Karpas-422 (cell line): ENCODE data around the gene ASB5. TPM values are rescaled to one million over a fixed set of nuclear protein-coding genes. Genes with fewer than 3 reads are reported as not detected.
"Not testable (repeated sequence)": the region's sequence is repeated elsewhere in the genome, so short reads cannot be mapped to it uniquely, and the experiment has no call there.

ENCODE experiments used
- DNase-seq: peaks from one replicate; pipeline ENCODE4 v3.0.0-alpha.2; 2015
- H2AFZ ChIP-seq: fragments of 200-600 bp; sonication (generic); 2 replicates; pipeline ENCODE4 v1.6.1; 2014; ENCODE audit warnings: antibody characterized with exemption, low read length, mixed read lengths
- H3K27ac ChIP-seq: fragments of 200-600 bp; sonication (generic); 2 replicates; pipeline ENCODE4 v1.5.1; 2014; ENCODE audit warnings: mild to moderate bottlenecking, low read length, moderate library complexity
- H3K27me3 ChIP-seq: fragments of 200-600 bp; sonication (generic); 2 replicates; pipeline ENCODE4 v1.6.1; 2014; ENCODE audit warnings: low read length, mixed read lengths
- H3K36me3 ChIP-seq: fragments of 200-600 bp; sonication (generic); 2 replicates; pipeline ENCODE4 v1.6.1; 2014; ENCODE audit warnings: low read length, mixed read lengths; ENCODE audit not compliant: insufficient read depth
- H3K4me1 ChIP-seq: fragments of 200-600 bp; sonication (generic); 2 replicates; pipeline ENCODE4 v1.6.1; 2014; ENCODE audit warnings: mild to moderate bottlenecking, low read length, mixed read lengths
- H3K4me2 ChIP-seq: fragments of 200-600 bp; sonication (generic); 2 replicates; pipeline ENCODE4 v1.6.1; 2014; ENCODE audit warnings: low read length, low read depth, mild to moderate bottlenecking; ENCODE audit not compliant: poor library complexity, severe bottlenecking
- H3K4me3 ChIP-seq: fragments of 200-600 bp; sonication (generic); 2 replicates; pipeline ENCODE4 v1.5.1; 2014; ENCODE audit warnings: mild to moderate bottlenecking, antibody characterized with exemption, low read length, mixed read lengths
- H3K79me2 ChIP-seq: fragments of 200-600 bp; sonication (generic); 2 replicates; pipeline ENCODE4 v1.6.1; 2014; ENCODE audit warnings: mild to moderate bottlenecking, low read length, mixed read lengths
- H3K9ac ChIP-seq: fragments of 200-600 bp; sonication (generic); 2 replicates; pipeline ENCODE4 v1.6.0; 2014; ENCODE audit warnings: low read length
- H3K9me2 ChIP-seq: fragments of 200-600 bp; sonication (generic), shearing (Covaris generic); replicated peaks from 2 replicates; pipeline ENCODE4 v1.6.0; 2014; ENCODE audit warnings: mild to moderate bottlenecking, low read length, moderate library complexity; ENCODE audit not compliant: insufficient read depth
- H3K9me3 ChIP-seq: fragments of 300-700, 200-600 bp; sonication (generic); 2 replicates; pipeline ENCODE4 v1.6.1; 2014; ENCODE audit warnings: low read length, mixed read lengths
- H4K20me1 ChIP-seq: fragments of 200-600 bp; sonication (generic); 2 replicates; pipeline ENCODE4 v1.6.1; 2014; ENCODE audit warnings: mild to moderate bottlenecking, antibody characterized with exemption, low read length, low read depth; ENCODE audit not compliant: insufficient read depth
- total RNA-seq: library from RNA; depleted of rRNA; stranded (reverse); fragments of >200 nt; shearing (Covaris generic); gene quantifications from 2 replicates; pipeline ENCODE4 v1.2.3, GENCODE V29; 2014; ENCODE audit warnings: low replicate concordance

Gene ASB5
- total RNA-seq, 1 experiment from 2014 or later: not detected

- no peaks in the 10 kb centered on the region for H3K79me2 ChIP-seq
- no peak overlapping the region for H3K27ac ChIP-seq
- no peaks in the 10 kb centered on the region for H3K4me1 ChIP-seq
- no peak overlapping the region for H2AFZ ChIP-seq
- H3K9me2 ChIP-seq: no peaks in the 10 kb centered on the region
- no peak overlapping the region for H3K4me2 ChIP-seq
- no peak for DNase-seq
- no peaks in the 10 kb centered on the region for H3K9me3 ChIP-seq
- no peak overlapping the region for H3K4me3 ChIP-seq
- no peaks in the 10 kb centered on the region for H3K36me3 ChIP-seq
- H3K9ac ChIP-seq: no peak overlapping the region
- H3K27me3 ChIP-seq: no peaks in the 10 kb centered on the region
- no peaks in the 10 kb centered on the region for H4K20me1 ChIP-seq
Measured at GRCh38 chr4:176230836-176231235, 38.2 kb downstream of the ASB5 start.

GRCh38 chr4:176229645-176230044 lies 39.4 kb downstream of the ASB5 start:
- Histone ChIP-seq H3K27ac (no peak overlapping the region), H3K4me1 (no peaks in the 10 kb centered on the region), H4K20me1 (no peaks in the 10 kb centered on the region), H3K79me2 (no peaks in the 10 kb centered on the region), H3K4me2 (no peak overlapping the region), H3K9me3 (no peaks in the 10 kb centered on the region), H3K36me3 (no peaks in the 10 kb centered on the region), H2AFZ (no peak overlapping the region), H3K27me3 (no peaks in the 10 kb centered on the region), H3K9me2 (no peaks in the 10 kb centered on the region), H3K4me3 (no peak overlapping the region), H3K9ac (no peak overlapping the region)
- no peak for DNase-seq

GRCh38 chr4:176226736-176227135 lies 42.3 kb downstream of the ASB5 start:
- Histone ChIP-seq H3K9me2 (no peaks in the 10 kb centered on the region), H4K20me1 (no peaks in the 10 kb centered on the region), H3K27me3 (no peaks in the 10 kb centered on the region), H3K9ac (no peak overlapping the region), H3K36me3 (no peaks in the 10 kb centered on the region), H3K4me3 (no peak overlapping the region), H3K79me2 (no peaks in the 10 kb centered on the region), H3K9me3 (no peaks in the 10 kb centered on the region), H3K27ac (no peak overlapping the region), H3K4me1 (no peaks in the 10 kb centered on the region), H2AFZ (no peak overlapping the region), H3K4me2 (no peak overlapping the region)
- no peak for DNase-seq

GRCh38 chr4:176223561-176223960 lies 45.5 kb downstream of the ASB5 start:
- Histone ChIP-seq H3K9ac (no peak overlapping the region), H4K20me1 (no peaks in the 10 kb centered on the region), H2AFZ (no peak overlapping the region), H3K4me3 (no peak overlapping the region), H3K9me3 (no peaks in the 10 kb centered on the region), H3K27ac (no peak overlapping the region), H3K36me3 (no peaks in the 10 kb centered on the region), H3K9me2 (no peaks in the 10 kb centered on the region), H3K4me1 (no peaks in the 10 kb centered on the region), H3K79me2 (no peaks in the 10 kb centered on the region), H3K27me3 (no peaks in the 10 kb centered on the region), H3K4me2 (no peak overlapping the region)
- DNase-seq: no peak

GRCh38 chr4:176222149-176222548 lies 46.9 kb downstream of the ASB5 start:
- no peak overlapping the region for H3K27ac ChIP-seq
- H3K4me1 ChIP-seq: no peaks in the 10 kb centered on the region
- no peaks in the 10 kb centered on the region for H3K9me3 ChIP-seq
- no peaks in the 10 kb centered on the region for H3K27me3 ChIP-seq
- H3K79me2 ChIP-seq: no peaks in the 10 kb centered on the region
- no peak for DNase-seq
- no peaks in the 10 kb centered on the region for H4K20me1 ChIP-seq
- H3K9me2 ChIP-seq: no peaks in the 10 kb centered on the region
- H3K4me3 ChIP-seq: no peak overlapping the region
- no peak overlapping the region for H2AFZ ChIP-seq
- no peak overlapping the region for H3K4me2 ChIP-seq
- no peaks in the 10 kb centered on the region for H3K36me3 ChIP-seq
- no peak overlapping the region for H3K9ac ChIP-seq

- Histone ChIP-seq H3K9me3 (no peaks in the 10 kb centered on the region), H3K27me3 (no peaks in the 10 kb centered on the region), H3K4me1 (no peaks in the 10 kb centered on the region), H4K20me1 (no peaks in the 10 kb centered on the region), H3K4me3 (no peak overlapping the region), H3K36me3 (no peaks in the 10 kb centered on the region), H3K9ac (no peak overlapping the region), H3K4me2 (no peak overlapping the region), H2AFZ (no peak overlapping the region), H3K9me2 (no peaks in the 10 kb centered on the region), H3K27ac (no peak overlapping the region), H3K79me2 (no peaks in the 10 kb centered on the region)
- no peak for DNase-seq
Measured at GRCh38 chr4:176217510-176217909, 51.5 kb downstream of the ASB5 start.

GRCh38 chr4:176212351-176212750 lies 56.7 kb downstream of the ASB5 start:
- H3K4me3 ChIP-seq, H2AFZ ChIP-seq, H3K4me2 ChIP-seq, H3K9ac ChIP-seq, H3K79me2 ChIP-seq, H4K20me1 ChIP-seq, H3K27ac ChIP-seq, H3K27me3 ChIP-seq, H3K36me3 ChIP-seq, DNase-seq, H3K9me2 ChIP-seq, H3K9me3 ChIP-seq: not testable (repeated sequence)
- H3K4me1 ChIP-seq: peaks cover 10% of the 10 kb centered on the region

- Histone ChIP-seq H3K9me3 (no peaks in the 10 kb centered on the region), H3K9me2 (no peaks in the 10 kb centered on the region)
Measured at GRCh38 chr4:176210579-176211296, 58.3 kb downstream of the ASB5 start.

More at GRCh38 chr4:176210579-176211296, 58.3 kb downstream of the ASB5 start:
- Histone ChIP-seq H2AFZ (no peak overlapping the region), H4K20me1 (no peaks in the 10 kb centered on the region), H3K4me3 (no peak overlapping the region), H3K27me3 (no peaks in the 10 kb centered on the region), H3K27ac (no peak overlapping the region), H3K4me1 (peaks cover 12% of the 10 kb centered on the region), H3K79me2 (no peaks in the 10 kb centered on the region), H3K36me3 (no peaks in the 10 kb centered on the region), H3K9ac (no peak overlapping the region), H3K4me2 (no peak overlapping the region)
- no peak for DNase-seq
